ENCODE measurements around the gene GLT1D1. TPM values are rescaled to one million over a fixed set of nuclear protein-coding genes. Genes with fewer than 3 reads are reported as not detected.

The GLT1D1 gene
- total RNA-seq, 2 experiments from 2014 or later, result 0.32 TPM; not detected in 1

DNA sequence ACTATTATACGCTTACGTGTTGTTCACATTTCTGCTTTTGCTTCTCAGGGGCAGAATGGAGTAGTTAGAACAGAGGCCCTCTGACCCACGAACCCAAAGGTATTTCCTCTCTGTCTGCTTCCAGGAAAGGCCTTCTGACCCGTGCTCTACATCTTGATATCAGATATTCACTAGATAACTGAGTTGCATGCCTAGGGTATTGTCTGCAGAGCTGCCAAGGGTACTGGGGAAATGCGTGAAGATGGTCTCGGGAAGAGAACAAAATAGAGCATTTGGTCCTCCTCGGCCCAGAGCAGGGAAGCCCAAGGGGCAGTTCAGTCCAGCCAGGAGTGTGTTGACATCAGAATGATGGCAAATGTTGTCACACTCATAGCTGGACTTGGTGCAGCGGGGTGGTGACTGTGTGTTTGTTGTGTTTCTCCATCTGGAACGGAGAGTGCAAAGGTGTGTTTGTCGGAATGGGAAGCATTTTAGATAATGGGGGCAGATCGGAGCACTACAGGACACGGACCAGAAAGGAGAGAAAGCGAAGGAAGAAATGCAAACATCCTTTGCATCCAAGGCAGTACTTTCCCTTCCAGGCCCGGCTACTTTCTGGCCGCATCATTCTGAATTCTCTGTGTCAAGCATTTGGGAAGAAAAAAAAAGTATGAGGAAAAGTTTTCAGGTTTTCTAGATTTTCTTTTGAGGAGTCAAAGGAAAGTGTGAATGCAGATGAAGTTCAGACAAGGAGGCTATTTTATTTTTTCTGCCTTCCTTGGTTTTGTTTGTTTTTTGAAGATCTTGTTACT is 8.1 kb downstream of the GLT1D1 start:
- no peak for TF ChIP-seq EZH2phosphoT487 (IDR thresholded peaks at IDR 0.05; ENCODE audit: borderline replicate concordance, low read depth, low read length)
- TF ChIP-seq, protein P1, sequence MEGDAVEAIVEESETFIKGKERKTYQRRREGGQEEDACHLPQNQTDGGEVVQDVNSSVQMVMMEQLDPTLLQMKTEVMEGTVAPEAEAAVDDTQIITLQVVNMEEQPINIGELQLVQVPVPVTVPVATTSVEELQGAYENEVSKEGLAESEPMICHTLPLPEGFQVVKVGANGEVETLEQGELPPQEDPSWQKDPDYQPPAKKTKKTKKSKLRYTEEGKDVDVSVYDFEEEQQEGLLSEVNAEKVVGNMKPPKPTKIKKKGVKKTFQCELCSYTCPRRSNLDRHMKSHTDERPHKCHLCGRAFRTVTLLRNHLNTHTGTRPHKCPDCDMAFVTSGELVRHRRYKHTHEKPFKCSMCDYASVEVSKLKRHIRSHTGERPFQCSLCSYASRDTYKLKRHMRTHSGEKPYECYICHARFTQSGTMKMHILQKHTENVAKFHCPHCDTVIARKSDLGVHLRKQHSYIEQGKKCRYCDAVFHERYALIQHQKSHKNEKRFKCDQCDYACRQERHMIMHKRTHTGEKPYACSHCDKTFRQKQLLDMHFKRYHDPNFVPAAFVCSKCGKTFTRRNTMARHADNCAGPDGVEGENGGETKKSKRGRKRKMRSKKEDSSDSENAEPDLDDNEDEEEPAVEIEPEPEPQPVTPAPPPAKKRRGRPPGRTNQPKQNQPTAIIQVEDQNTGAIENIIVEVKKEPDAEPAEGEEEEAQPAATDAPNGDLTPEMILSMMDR (conservative IDR thresholded peaks at IDR 0.05; ENCODE audit: low read length), result no peak
- no peaks in the 10 kb centered on the region for H4K20me1 ChIP-seq (ENCODE audit: insufficient read depth, low read length)
- no peaks in the 10 kb centered on the region for H3K9me2 ChIP-seq (ENCODE audit: insufficient read depth, low read length)
- no peaks in the 10 kb centered on the region for H3K79me2 ChIP-seq (ENCODE audit: insufficient read depth, low read depth, low read length)
- DNase-seq (ENCODE audit: low spot score), result no peak
- no peaks in the 10 kb centered on the region for H3K9me3 ChIP-seq (ENCODE audit: low read length)
- CTCF ChIA-PET (ENCODE audit: unreplicated experiment), result no interaction called here
- no peaks in the 10 kb centered on the region for H3K36me3 ChIP-seq (ENCODE audit: insufficient read depth, low read length)
- BruUV-seq (replicated peaks), result no TSS peak
- no peak overlapping the region for H3K4me2 ChIP-seq (ENCODE audit: low read length)
- intact Hi-C loops (cut with micrococcal nuclease; ENCODE audit: unreplicated experiment), result no loop called here
- H3K4me3 ChIP-seq (ENCODE audit: low read depth, low read length, poor library complexity, severe bottlenecking), result no peak overlapping the region
- H2AFZ ChIP-seq (ENCODE audit: low read length), result no peak overlapping the region
- POLR2A ChIA-PET, result interaction anchor here (0.6 kb wide), 1 partner anchor 473 kb away, joined by 5 read pairs; no protein-coding TSS in a partner anchor
- no peaks in the 10 kb centered on the region for H3K4me1 ChIP-seq (ENCODE audit: insufficient read depth, low read length, poor library complexity, severe bottlenecking)
- H3K27ac ChIP-seq (ENCODE audit: low read depth, low read length, poor library complexity, severe bottlenecking), result no peak overlapping the region

DNA sequence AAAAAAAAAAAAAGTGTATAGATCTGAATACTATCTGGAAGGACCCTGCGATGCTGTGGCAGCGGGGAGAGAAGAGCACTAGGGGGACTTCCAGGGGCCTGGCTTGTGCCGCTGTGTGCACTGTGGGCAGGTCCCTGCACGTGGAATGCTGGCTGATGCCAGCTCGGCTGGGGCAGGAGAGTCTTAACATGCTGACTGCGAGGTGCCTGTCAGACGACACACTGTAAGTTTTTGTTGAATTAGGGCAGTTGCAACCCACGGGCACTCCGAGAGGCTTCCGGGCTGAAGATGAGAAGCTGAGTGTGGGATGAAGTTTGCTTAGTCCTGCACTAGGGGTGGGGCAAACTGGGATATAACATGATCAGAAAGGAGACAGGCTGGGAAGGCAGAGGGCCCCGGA is 10.7 kb downstream of the GLT1D1 start:
- no TSS peak for BruUV-seq (replicated peaks)
- CTCF ChIA-PET (ENCODE audit: unreplicated experiment), result no interaction called here
- H3K9me3 ChIP-seq (ENCODE audit: low read length), result no peaks in the 10 kb centered on the region
- no peaks in the 10 kb centered on the region for H3K36me3 ChIP-seq (ENCODE audit: insufficient read depth, low read length)
- H3K4me3 ChIP-seq (ENCODE audit: low read depth, low read length, poor library complexity, severe bottlenecking), result no peak overlapping the region
- H3K4me1 ChIP-seq (ENCODE audit: insufficient read depth, low read length, poor library complexity, severe bottlenecking), result no peaks in the 10 kb centered on the region
- POLR2A ChIA-PET, result no interaction called here
- TF ChIP-seq, protein P1 (conservative IDR thresholded peaks at IDR 0.05; ENCODE audit: low read length), result no peak
- TF ChIP-seq EZH2phosphoT487 (IDR thresholded peaks at IDR 0.05; ENCODE audit: borderline replicate concordance, low read depth, low read length), result no peak
- H3K27ac ChIP-seq (ENCODE audit: low read depth, low read length, poor library complexity, severe bottlenecking), result no peak overlapping the region
- DNase-seq (ENCODE audit: low spot score), result no peak
- no peaks in the 10 kb centered on the region for H3K9me2 ChIP-seq (ENCODE audit: insufficient read depth, low read length)
- no peaks in the 10 kb centered on the region for H4K20me1 ChIP-seq (ENCODE audit: insufficient read depth, low read length)
- H3K79me2 ChIP-seq (ENCODE audit: insufficient read depth, low read depth, low read length), result no peaks in the 10 kb centered on the region
- no peak overlapping the region for H2AFZ ChIP-seq (ENCODE audit: low read length)
- H3K4me2 ChIP-seq (ENCODE audit: low read length), result no peak overlapping the region
- intact Hi-C loops (cut with micrococcal nuclease; ENCODE audit: unreplicated experiment), result no loop called here

DNA sequence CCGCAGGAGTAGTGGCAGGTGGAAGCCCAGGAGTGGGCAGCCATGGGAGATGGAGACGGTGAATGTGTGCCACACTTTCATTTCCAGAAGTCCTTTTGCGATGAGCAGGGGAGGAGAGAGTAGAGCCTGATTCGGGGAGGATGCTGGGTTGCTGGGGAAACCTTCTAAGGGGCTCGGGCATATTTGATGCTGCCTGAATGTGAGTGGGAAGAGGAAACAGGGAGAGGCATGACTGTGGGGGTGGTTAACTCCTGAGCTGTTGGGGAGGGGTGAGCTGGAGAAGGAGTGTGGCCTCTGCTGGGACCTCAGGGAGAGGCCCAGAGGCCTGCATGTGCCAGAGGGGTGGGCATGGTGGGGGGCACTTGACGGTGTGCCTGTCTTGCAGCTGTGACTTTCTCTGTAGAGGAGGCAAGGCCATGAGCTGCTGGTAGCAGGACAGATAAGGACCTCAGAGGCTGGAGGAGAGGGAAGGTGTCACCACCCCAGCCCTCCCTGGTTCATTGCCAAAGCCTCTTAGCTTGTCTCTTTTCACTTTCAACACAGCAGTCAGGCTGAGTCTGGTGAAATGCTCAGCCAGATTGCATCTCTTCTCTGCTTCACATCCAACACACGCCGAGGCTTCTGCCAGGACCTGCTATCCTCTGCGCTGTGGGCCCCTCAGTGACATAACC is 11.4 kb downstream of the GLT1D1 start:
- no peak overlapping the region for H3K4me3 ChIP-seq (ENCODE audit: low read depth, low read length, poor library complexity, severe bottlenecking)
- no peak for DNase-seq (ENCODE audit: low spot score)
- no peaks in the 10 kb centered on the region for H3K9me3 ChIP-seq (ENCODE audit: low read length)
- TF ChIP-seq, protein P1 (conservative IDR thresholded peaks at IDR 0.05; ENCODE audit: low read length), result no peak
- no peak for TF ChIP-seq EZH2phosphoT487 (IDR thresholded peaks at IDR 0.05; ENCODE audit: borderline replicate concordance, low read depth, low read length)
- H3K27ac ChIP-seq (ENCODE audit: low read depth, low read length, poor library complexity, severe bottlenecking), result no peak overlapping the region
- no peaks in the 10 kb centered on the region for H3K79me2 ChIP-seq (ENCODE audit: insufficient read depth, low read depth, low read length)
- no peak overlapping the region for H3K4me2 ChIP-seq (ENCODE audit: low read length)
- H3K36me3 ChIP-seq (ENCODE audit: insufficient read depth, low read length), result no peaks in the 10 kb centered on the region
- ChIA-PET POLR2A (interaction anchor here (0.5 kb wide), 1 partner anchor 36 kb away, joined by 6 read pairs; no protein-coding TSS in a partner anchor), CTCF (ENCODE audit: unreplicated experiment) (interaction anchor here (0.5 kb wide), 1 partner anchor 322 kb away, joined by 3 read pairs; no protein-coding TSS in a partner anchor)
- BruUV-seq (replicated peaks), result no TSS peak
- no peaks in the 10 kb centered on the region for H3K4me1 ChIP-seq (ENCODE audit: insufficient read depth, low read length, poor library complexity, severe bottlenecking)
- no peaks in the 10 kb centered on the region for H3K9me2 ChIP-seq (ENCODE audit: insufficient read depth, low read length)
- no peaks in the 10 kb centered on the region for H4K20me1 ChIP-seq (ENCODE audit: insufficient read depth, low read length)
- intact Hi-C loops (cut with micrococcal nuclease; ENCODE audit: unreplicated experiment), result no loop called here
- H2AFZ ChIP-seq (ENCODE audit: low read length), result no peak overlapping the region
